ENCODE data around the gene TTK.
"Not testable (repeated sequence)": the region's sequence is repeated elsewhere in the genome, so short reads cannot be mapped to it uniquely, and the experiment has no call there.

The TTK gene

GRCh38 chr6:80020381-80021120 is 16.1 kb downstream of the TTK start:
- peaks cover 89% of the 10 kb centered on the region for H3K36me3 ChIP-seq (ENCODE audit: control insufficient read depth, insufficient read depth, low read length)
- H3K9me3 ChIP-seq (ENCODE audit: control insufficient read depth, insufficient read depth, low read length) = no peaks in the 10 kb centered on the region
- no peak overlapping the region for H3K9ac ChIP-seq (ENCODE audit: low read depth, low read length)
- H3K27ac ChIP-seq (ENCODE audit: low read depth, low read length) = no peak overlapping the region
- no peak overlapping the region for H3K4me3 ChIP-seq (ENCODE audit: low read depth, low read length)
- H3K27me3 ChIP-seq (ENCODE audit: control insufficient read depth, insufficient read depth, low read length) = no peaks in the 10 kb centered on the region
- H3K4me1 ChIP-seq (ENCODE audit: control insufficient read depth, insufficient read depth, low read length) = no peaks in the 10 kb centered on the region

DNA sequence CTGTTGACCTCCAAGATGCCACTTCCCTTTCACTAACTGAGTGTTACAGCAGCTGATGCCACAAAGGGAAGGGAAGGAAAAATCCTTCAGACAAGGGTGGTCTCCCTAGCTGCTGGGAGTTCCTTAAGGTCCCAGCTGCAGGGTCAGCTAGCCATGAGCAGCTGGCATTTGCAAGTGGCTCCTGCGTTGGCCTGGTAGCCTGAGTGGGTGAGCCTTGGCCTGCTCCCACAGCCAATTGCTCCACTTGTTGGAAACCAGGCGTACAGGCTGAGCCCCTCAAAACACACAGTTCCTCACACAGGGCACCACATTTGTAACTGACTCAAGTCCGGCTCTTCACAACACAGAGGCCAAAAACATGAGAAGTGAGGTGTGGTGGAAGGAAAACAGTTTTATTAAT is 16.7 kb downstream of the TTK start:
- Histone ChIP-seq H3K9me3 (ENCODE audit: control insufficient read depth, insufficient read depth, low read length) (no peaks in the 10 kb centered on the region), H3K36me3 (ENCODE audit: control insufficient read depth, insufficient read depth, low read length) (peaks cover 89% of the 10 kb centered on the region), H3K27me3 (ENCODE audit: control insufficient read depth, insufficient read depth, low read length) (no peaks in the 10 kb centered on the region), H3K4me3 (ENCODE audit: low read depth, low read length) (no peak overlapping the region), H3K27ac (ENCODE audit: low read depth, low read length) (no peak overlapping the region), H3K4me1 (ENCODE audit: control insufficient read depth, insufficient read depth, low read length) (no peaks in the 10 kb centered on the region), H3K9ac (ENCODE audit: low read depth, low read length) (no peak overlapping the region)

- H3K27ac ChIP-seq (ENCODE audit: low read depth, low read length) = no peak overlapping the region
- H3K4me1 ChIP-seq (ENCODE audit: control insufficient read depth, insufficient read depth, low read length) = no peaks in the 10 kb centered on the region
- peaks cover 89% of the 10 kb centered on the region for H3K36me3 ChIP-seq (ENCODE audit: control insufficient read depth, insufficient read depth, low read length)
- no peaks in the 10 kb centered on the region for H3K9me3 ChIP-seq (ENCODE audit: control insufficient read depth, insufficient read depth, low read length)
- no peak overlapping the region for H3K4me3 ChIP-seq (ENCODE audit: low read depth, low read length)
- no peak overlapping the region for H3K9ac ChIP-seq (ENCODE audit: low read depth, low read length)
- H3K27me3 ChIP-seq (ENCODE audit: control insufficient read depth, insufficient read depth, low read length) = no peaks in the 10 kb centered on the region
Observed at GRCh38 chr6:80021591-80021990, 17.1 kb downstream of the TTK start.

- Histone ChIP-seq H3K27me3 (ENCODE audit: control insufficient read depth, insufficient read depth, low read length) (no peaks in the 10 kb centered on the region), H3K9ac (ENCODE audit: low read depth, low read length) (no peak overlapping the region), H3K9me3 (ENCODE audit: control insufficient read depth, insufficient read depth, low read length) (no peaks in the 10 kb centered on the region), H3K27ac (ENCODE audit: low read depth, low read length) (no peak overlapping the region), H3K36me3 (ENCODE audit: control insufficient read depth, insufficient read depth, low read length) (peaks cover 89% of the 10 kb centered on the region), H3K4me1 (ENCODE audit: control insufficient read depth, insufficient read depth, low read length) (no peaks in the 10 kb centered on the region), H3K4me3 (ENCODE audit: low read depth, low read length) (no peak overlapping the region)
Observed at GRCh38 chr6:80022803-80023202, 18.4 kb downstream of the TTK start.

DNA sequence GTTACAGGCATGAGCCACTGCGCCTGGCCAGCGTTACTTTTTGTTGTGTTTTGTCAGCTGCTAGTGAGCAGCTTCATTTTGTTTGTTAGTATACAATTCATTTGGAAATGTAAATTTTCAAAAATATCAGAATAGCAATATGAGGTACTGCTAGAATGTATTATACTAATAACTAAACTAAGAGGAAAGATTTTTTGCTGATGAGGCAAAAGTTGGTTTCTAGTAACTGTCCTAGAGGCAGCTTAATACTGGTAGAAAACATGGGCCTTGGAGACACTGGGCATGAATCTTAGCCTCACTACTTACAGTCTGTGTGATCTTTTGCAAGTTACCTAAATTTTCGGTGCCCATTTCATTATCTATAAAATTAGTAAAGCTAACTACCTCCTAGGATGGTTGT is 24.1 kb downstream of the TTK start:
- Histone ChIP-seq H3K4me1 (ENCODE audit: control insufficient read depth, insufficient read depth, low read length) (no peaks in the 10 kb centered on the region), H3K27ac (ENCODE audit: low read depth, low read length) (no peak overlapping the region), H3K36me3 (ENCODE audit: control insufficient read depth, insufficient read depth, low read length) (peaks cover 99% of the 10 kb centered on the region), H3K4me3 (ENCODE audit: low read depth, low read length) (no peak overlapping the region), H3K9ac (ENCODE audit: low read depth, low read length) (no peak overlapping the region), H3K27me3 (ENCODE audit: control insufficient read depth, insufficient read depth, low read length) (no peaks in the 10 kb centered on the region), H3K9me3 (ENCODE audit: control insufficient read depth, insufficient read depth, low read length) (no peaks in the 10 kb centered on the region)

DNA sequence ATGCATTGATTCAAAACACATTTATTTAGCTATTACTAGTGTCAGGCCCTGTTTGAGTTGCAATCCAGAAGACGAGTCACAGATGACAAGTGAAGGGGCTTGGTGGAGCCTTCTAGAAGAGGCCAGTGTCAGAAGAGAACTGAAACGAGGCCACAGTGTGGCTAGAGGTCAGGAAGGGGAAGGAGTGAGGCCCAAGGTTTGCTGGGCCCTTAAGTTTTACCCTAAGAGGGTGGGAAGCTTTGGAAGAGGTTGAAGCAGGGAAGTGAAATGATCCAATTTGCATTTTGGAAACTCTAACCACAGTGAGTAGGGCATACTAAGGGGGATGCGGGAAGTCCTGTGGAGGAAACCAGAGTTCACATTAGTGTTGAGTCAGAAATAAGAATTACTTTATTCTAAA is 25.0 kb downstream of the TTK start:
- H3K9me3 ChIP-seq (ENCODE audit: control insufficient read depth, insufficient read depth, low read length) = no peaks in the 10 kb centered on the region
- H3K4me3 ChIP-seq (ENCODE audit: low read depth, low read length) = no peak overlapping the region
- H3K9ac ChIP-seq (ENCODE audit: low read depth, low read length) = no peak overlapping the region
- H3K36me3 ChIP-seq (ENCODE audit: control insufficient read depth, insufficient read depth, low read length) = peaks cover 99% of the 10 kb centered on the region
- no peak overlapping the region for H3K27ac ChIP-seq (ENCODE audit: low read depth, low read length)
- H3K4me1 ChIP-seq (ENCODE audit: control insufficient read depth, insufficient read depth, low read length) = no peaks in the 10 kb centered on the region
- H3K27me3 ChIP-seq (ENCODE audit: control insufficient read depth, insufficient read depth, low read length) = no peaks in the 10 kb centered on the region

DNA sequence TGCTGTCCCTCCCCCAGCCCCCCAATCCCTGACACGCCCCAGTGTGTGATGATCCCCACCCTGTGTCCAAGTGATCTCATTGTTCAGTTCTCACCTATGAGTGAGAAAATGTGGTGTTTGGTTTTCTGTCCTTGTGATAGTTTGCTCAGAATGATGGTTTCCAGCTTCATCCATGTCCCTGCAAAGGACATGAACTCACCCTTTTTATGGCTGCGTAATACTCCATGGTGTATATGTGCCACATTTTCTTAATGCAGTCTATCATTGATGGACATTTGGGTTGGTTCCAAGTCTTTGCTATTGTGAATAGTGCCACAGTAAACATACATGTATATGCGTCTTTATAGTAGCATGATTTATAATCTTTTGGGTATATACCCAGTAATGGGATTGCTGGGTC is 43.8 kb downstream of the TTK start:
- H3K27ac ChIP-seq (ENCODE audit: low read depth, low read length); H3K9me3 ChIP-seq (ENCODE audit: control insufficient read depth, insufficient read depth, low read length); H3K4me3 ChIP-seq (ENCODE audit: low read depth, low read length); H3K4me1 ChIP-seq (ENCODE audit: control insufficient read depth, insufficient read depth, low read length); H3K9ac ChIP-seq (ENCODE audit: low read depth, low read length); H3K27me3 ChIP-seq (ENCODE audit: control insufficient read depth, insufficient read depth, low read length): not testable (repeated sequence)
- peaks cover 14% of the 10 kb centered on the region for H3K36me3 ChIP-seq (ENCODE audit: control insufficient read depth, insufficient read depth, low read length)

GRCh38 chr6:80060774-80061173 is 56.3 kb downstream of the TTK start:
- H3K9ac ChIP-seq (ENCODE audit: low read depth, low read length) = no peak overlapping the region
- H3K27me3 ChIP-seq (ENCODE audit: control insufficient read depth, insufficient read depth, low read length) = no peaks in the 10 kb centered on the region
- no peaks in the 10 kb centered on the region for H3K9me3 ChIP-seq (ENCODE audit: control insufficient read depth, insufficient read depth, low read length)
- H3K4me3 ChIP-seq (ENCODE audit: low read depth, low read length) = no peak overlapping the region
- H3K36me3 ChIP-seq (ENCODE audit: control insufficient read depth, insufficient read depth, low read length) = 0 out of 2 replicates have a peak, but pooled peaks cover 4% of the 10 kb centered on the region
- no peaks in the 10 kb centered on the region for H3K4me1 ChIP-seq (ENCODE audit: control insufficient read depth, insufficient read depth, low read length)
- H3K27ac ChIP-seq (ENCODE audit: low read depth, low read length) = no peak overlapping the region

DNA sequence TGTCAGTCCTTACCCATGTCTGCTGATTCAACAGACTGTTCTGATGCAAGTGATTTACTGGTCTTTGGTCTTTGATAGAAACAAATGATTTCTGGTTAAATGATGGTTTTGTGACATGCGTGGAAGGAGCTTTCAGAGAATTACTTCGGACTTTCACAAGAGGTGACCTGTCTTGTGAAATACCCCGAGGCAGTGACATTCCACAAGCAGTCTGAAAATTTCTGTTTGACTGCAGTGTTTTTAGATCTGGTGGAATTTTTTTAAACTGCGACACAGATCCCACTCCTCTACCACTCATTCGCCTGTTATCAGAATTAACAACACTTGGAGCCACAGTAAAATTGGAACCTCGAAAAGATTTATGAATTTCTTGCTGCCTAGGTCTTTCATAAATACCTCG is 63.7 kb downstream of the TTK start:
- H3K9ac ChIP-seq (ENCODE audit: low read depth, low read length); H3K27ac ChIP-seq (ENCODE audit: low read depth, low read length); H3K9me3 ChIP-seq (ENCODE audit: control insufficient read depth, insufficient read depth, low read length); H3K27me3 ChIP-seq (ENCODE audit: control insufficient read depth, insufficient read depth, low read length); H3K36me3 ChIP-seq (ENCODE audit: control insufficient read depth, insufficient read depth, low read length); H3K4me3 ChIP-seq (ENCODE audit: low read depth, low read length); H3K4me1 ChIP-seq (ENCODE audit: control insufficient read depth, insufficient read depth, low read length): not testable (repeated sequence)

DNA sequence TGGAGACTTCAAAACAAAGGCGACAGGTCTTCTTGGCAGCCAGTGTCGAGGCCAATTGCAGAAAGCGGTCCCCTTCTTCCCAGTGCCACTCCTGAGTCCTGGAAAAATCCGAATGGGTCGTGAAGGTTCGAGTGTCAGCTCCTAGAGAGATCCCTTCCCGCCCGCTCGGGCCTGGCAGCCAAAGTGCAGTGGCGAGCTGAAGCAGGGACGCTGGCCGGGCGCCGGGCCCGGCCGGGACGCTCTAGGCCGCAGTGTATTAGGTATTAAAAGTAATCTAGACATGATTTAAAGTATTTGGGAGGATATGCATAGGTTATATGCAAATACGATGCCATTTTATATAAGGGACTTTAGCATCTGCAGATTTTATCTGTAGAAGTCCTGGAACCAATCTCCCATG is 66.0 kb downstream of the TTK start:
- not testable (repeated sequence) for H3K36me3 ChIP-seq (ENCODE audit: control insufficient read depth, insufficient read depth, low read length); H3K27ac ChIP-seq (ENCODE audit: low read depth, low read length); H3K4me1 ChIP-seq (ENCODE audit: control insufficient read depth, insufficient read depth, low read length); H3K9ac ChIP-seq (ENCODE audit: low read depth, low read length); H3K4me3 ChIP-seq (ENCODE audit: low read depth, low read length); H3K27me3 ChIP-seq (ENCODE audit: control insufficient read depth, insufficient read depth, low read length); H3K9me3 ChIP-seq (ENCODE audit: control insufficient read depth, insufficient read depth, low read length)

- no peaks in the 10 kb centered on the region for H3K27me3 ChIP-seq (ENCODE audit: control insufficient read depth, insufficient read depth, low read length)
- H3K9me3 ChIP-seq (ENCODE audit: control insufficient read depth, insufficient read depth, low read length) = no peaks in the 10 kb centered on the region
- no peak overlapping the region for H3K9ac ChIP-seq (ENCODE audit: low read depth, low read length)
- H3K4me3 ChIP-seq (ENCODE audit: low read depth, low read length) = no peak overlapping the region
- H3K27ac ChIP-seq (ENCODE audit: low read depth, low read length) = no peak overlapping the region
- H3K36me3 ChIP-seq (ENCODE audit: control insufficient read depth, insufficient read depth, low read length) = no peaks in the 10 kb centered on the region
- peaks cover 5% of the 10 kb centered on the region; the same call in 1 of the 2 replicates for H3K4me1 ChIP-seq (ENCODE audit: control insufficient read depth, insufficient read depth, low read length)
Observed at GRCh38 chr6:80077067-80077466, 72.6 kb downstream of the TTK start.
